SK-N-SH (cell line): ENCODE measurements around the gene MEIS1.

Experiments
- CTCF ChIP-seq: fragments of 200-600 bp; sonication (generic); IDR thresholded peaks from 2 replicates; pipeline ENCODE4 v1.6.1; 2017; ENCODE audit warnings: antibody characterized with exemption, mild to moderate bottlenecking, moderate library complexity
- EP300 ChIP-seq, 2 experiments: IDR thresholded peaks; 2 replicates each; pipeline versions ENCODE4 v1.4.0 to v1.6.1; 2012; ENCODE audit warnings: borderline replicate concordance in 1 of 2, low read depth in 1 of 2, low read length in 1 of 2
- POLR2AphosphoS5 ChIP-seq: IDR thresholded peaks from 2 replicates; pipeline ENCODE4 v1.6.1; 2012; ENCODE audit warnings: low read depth, low read length
- RAD21 ChIP-seq: IDR thresholded peaks from 2 replicates; pipeline ENCODE4 v1.6.1; 2012; ENCODE audit warnings: mild to moderate bottlenecking, low read length
- REST ChIP-seq: IDR thresholded peaks from 2 replicates; pipeline ENCODE4 v1.6.1; 2012; ENCODE audit warnings: mild to moderate bottlenecking, low read depth, low read length, moderate library complexity
- TAF1 ChIP-seq: IDR thresholded peaks from 2 replicates; pipeline ENCODE4 v1.6.1; 2012; ENCODE audit warnings: low read depth, mild to moderate bottlenecking, low read length, moderate library complexity, borderline replicate concordance

DNA sequence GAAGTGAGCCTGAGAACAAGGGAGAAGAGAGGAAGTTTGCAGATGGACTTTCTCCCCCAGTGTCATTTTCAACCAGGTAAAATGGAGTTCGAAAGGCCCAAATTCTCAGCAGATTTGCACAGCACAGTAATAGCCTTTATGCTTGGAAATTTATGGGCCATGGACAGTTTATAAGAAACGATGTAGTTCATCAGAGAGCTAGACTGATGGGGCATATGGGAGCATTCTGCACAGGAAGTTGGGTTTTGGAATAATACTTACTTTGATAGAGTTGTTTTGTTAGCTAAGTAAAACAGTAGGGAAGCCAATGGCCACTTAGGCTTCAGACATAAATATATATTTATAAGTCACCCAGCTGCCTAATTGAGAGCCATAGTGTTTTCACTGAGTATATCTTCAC is 169.4 kb downstream of the MEIS1 start:
- TF ChIP-seq REST (no peak), CTCF (no peak), TAF1 (no peak), RAD21 (no peak), EP300 (IDR thresholded peaks at IDR 0.05; ENCODE audit: borderline replicate concordance in 1 of 2, low read depth in 1 of 2, low read length in 1 of 2) (no peak), POLR2AphosphoS5 (no peak)
